NK-92 (cell line): ENCODE data around the gene TRIM2.

Experiments
- DNase-seq: peaks from one replicate; lab custom pipeline; 2025; ENCODE audit not compliant: unreplicated experiment; lab: John Stamatoyannopoulos, UW

TRIM2 gene

DNA sequence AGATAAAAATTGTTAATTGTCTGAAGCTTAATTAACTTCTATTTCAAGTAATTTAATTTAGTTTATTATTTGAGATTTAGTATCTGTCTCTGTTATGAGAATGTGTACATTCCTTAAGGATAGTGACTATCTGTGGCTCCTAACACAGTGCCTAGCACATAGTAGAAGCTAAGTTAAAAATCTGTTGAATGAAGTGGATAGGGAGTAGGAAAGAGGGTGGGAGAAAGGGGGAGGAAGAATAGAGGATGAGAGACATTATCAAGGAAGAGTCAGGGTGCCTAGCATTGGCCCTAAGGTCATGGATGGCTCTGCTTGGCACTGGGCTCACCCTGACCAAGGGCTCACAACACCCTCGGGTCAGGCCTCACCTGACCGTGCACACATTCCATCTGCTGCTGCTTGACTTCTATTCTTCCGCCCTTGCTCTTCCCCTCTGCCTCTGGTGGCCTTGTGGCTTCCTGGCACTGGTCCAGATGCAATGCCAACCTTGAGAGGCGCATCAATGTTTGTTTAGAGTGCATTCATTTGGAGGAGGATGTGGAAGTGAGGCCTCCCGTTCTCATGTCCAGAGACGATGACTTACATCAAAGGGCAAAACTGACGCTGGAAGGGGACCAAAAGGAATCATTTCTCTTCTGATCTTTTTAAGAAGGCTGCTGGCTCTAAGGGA, 42.3 kb downstream of the TRIM2 start:
- no peak for DNase-seq

DNA sequence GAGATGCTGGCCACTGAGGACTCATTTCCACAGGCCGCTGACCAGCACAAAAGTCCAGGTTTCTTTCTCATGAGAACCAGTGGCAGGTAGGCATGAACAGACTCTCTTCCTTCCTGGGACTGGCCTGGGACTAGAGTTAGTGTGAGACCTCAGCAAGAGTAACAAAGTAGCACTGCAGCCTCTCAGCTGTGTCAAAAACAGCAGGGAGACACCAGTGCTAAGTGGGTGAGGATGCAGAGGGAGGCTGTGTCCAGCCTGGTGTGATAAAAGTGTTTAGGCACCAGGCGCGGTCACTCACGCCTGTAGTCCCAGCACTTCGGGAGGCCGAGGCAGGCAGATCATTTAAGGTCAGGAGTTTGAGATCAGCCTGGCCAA, 42.9 kb downstream of the TRIM2 start:
- DNase-seq = no peak

DNA sequence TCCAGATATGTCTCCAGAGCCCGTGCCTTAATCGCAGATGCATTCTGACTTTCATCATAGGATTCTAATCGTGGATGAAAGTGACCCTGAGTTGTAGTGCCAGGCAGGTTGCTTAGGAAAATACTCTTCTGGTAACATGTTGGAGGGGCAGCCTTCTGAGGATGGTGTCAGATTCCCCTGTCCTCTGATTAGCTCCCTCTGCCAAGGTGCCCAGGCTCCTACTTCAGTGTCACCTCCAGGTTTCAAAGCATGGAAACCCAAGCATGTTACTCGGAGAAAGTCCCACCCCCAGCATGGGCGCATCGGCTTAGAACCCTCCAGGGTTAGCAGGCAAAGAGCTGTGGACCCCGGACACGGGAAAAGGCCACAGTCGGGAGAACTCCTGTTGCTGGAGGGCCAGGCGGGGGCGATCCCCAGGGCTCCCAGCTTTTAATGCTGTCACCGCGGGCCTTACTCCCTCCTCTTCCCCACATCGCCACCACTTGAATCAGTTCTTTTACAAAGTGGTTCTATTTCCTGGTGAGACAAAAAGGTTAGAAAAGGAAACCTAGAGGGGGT, 44.5 kb downstream of the TRIM2 start:
- no peak for DNase-seq

DNA sequence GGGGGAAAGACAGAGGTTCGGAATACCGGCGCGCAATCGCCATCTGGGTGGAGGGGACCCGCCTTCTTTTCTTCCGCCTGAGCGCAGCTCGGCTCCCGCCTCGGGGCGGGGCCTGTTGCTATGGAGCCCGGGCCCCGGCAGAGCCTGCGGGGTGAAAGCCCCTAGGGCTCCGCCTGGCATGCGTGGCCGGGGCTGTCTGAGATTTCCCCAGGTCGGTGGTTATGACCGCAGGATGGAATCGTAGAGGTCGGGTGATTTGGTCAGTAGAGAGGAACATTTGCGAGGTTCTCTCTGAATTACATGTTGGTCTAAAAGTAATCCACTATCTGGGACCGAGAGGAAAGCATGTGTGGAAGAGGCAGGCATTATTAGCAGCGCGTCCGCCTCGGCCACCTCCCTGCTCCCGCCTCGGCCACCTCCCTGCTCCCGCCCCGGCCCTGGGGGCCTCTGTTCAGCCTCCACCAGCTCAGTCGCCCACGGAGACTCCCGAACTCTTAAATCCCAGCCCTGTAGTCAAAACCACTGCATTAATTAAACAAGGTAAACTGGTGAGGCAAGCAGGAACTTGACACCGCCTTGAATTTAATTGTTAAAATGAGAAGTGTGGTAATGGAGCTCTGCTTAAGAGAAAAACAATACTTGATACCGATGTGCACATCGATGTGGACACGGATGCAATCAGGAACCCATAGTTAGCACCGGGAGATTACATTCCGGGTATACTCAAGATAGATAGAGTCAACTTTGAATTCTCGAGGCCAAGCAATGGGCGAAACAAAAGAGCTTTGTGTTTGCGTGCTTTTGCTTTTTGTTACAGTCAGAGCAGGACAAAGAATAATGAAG, 45.2 kb downstream of the TRIM2 start:
- no peak for DNase-seq

DNA sequence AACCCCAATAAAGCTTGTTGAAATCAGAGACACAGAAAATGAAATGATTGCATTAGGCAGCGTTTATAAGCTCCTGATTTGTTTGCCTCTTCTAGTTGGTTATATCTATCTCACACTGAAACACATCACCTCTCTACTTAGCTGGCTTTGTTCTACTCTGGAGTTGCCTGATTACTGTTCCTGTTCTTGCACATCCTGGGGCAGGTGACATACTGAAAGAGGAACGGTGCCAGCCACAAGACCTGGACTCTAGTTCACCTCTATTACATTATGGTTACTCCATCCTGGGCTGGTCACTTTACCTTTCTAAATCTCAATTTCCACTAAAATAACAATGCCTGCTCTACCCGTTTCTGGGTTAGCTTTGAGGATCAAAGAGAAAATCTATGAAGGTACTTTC, 47.9 kb downstream of the TRIM2 start:
- DNase-seq = no peak

DNA sequence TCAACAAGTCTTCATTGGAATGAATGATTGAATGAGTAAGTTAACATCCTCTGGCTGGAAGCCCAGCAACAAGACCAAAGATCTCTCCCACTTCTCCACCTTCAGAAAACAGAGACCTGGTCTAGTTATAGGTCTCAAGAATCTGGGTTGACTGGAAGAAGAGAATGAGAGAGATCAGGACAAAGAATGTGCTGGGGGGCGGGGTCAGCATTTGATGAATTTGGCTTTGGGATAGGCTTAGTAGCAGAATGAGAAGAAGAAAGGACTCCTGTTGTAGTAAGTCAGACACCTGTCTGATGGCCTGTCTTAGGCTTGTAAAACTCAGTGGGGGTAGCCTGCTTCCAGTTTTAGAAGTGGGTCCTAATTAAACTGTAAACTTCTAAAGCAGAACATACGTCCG, 51.0 kb downstream of the TRIM2 start:
- DNase-seq = no peak

DNA sequence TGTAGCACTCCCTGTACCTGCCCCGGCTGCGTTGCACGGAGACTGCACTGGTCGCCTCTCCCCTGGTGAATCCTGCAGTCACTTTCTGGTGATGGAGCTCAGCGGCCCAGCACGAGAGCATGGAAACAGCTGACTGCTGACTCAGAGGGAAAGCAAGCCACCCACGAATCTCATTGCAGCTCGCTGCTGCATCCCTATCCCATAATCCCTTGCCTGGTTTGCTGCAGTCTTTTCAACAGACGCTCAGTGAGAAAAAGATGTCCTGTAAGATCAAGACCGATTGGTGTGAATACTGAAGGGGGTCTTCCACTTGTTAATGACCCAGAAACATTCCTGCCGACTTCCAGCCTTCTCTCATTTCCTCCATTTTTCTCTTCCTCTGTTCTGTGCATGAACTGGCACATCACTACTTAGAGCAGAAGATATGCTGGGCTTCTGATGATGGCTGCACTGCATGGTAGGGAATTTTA, 52.9 kb downstream of the TRIM2 start:
- DNase-seq = no peak

DNA sequence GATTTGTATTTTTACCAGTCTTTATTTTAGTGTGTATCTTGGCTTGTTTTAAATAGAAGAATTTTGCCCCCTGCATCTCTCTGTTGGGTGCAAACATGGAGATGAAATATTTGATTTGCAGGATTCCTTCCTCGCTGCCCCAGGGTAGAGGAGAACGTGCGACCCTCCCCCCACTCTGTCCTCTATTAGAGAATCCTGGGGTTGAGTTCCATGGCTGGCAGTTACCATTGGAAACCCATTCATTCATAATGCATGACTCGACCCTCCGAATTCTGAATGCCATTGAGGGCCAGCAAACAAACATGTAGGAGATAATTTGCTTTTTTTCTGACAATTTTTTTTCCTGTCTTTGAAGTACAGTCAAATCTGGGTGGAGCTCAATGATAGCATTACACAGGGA, 53.7 kb downstream of the TRIM2 start:
- no peak for DNase-seq

DNA sequence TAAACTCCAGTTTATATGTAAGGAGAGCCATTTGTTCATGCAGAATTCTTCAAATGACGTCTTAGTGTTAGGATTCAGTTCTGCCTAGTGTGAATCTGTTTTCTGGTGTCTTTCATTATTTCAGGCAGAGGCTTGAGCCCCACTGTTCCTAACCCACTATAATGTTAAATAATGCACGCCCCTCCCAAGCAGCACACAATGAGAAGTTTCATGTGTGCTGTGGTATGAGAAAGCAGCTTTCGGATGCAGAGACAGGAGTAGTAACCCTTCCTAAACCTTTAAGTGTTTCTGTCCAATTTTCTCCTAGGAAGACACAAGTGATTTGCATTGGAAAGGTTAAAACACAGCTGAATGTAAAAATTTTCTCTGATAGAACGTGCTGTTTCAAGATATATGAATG, 54.5 kb downstream of the TRIM2 start:
- no peak for DNase-seq

DNA sequence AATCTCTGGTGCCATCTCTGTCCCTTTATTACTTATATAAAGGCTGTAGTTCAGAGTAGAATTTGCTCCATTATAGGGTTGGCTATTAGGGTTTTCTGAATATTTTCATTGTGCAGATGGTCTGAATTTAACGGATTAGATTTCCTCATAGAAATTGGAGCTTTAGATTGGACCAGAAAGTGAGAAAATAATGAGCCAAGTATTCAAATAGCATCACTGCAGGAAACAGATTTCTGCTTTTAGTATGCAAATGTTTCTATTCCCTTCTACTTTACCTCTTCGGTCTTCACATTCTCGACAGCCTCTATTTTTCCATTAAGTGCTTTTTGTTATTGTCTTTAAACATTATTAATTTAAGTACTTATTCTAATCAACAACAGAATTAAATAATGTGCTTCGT, 55.4 kb downstream of the TRIM2 start:
- no peak for DNase-seq

DNA sequence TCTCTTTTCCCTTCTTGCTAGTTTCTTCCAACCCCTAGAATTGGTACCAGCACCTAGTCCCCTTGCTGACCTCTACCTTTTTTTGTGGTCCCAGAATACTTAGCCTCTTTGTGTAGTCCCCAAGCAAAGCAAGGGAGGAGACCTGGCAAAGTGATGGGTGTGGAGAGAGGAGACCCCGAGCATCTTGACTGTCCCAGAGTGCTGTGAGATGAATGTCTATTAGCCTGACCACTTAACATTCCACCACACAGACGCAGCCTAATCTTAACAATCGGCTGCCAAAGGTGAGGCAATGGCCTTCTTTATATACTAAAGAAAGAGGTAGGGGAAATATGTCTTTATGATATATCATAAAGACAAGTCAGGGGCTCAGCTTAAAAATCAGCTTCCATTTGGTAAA, 55.9 kb downstream of the TRIM2 start:
- DNase-seq = no peak

DNA sequence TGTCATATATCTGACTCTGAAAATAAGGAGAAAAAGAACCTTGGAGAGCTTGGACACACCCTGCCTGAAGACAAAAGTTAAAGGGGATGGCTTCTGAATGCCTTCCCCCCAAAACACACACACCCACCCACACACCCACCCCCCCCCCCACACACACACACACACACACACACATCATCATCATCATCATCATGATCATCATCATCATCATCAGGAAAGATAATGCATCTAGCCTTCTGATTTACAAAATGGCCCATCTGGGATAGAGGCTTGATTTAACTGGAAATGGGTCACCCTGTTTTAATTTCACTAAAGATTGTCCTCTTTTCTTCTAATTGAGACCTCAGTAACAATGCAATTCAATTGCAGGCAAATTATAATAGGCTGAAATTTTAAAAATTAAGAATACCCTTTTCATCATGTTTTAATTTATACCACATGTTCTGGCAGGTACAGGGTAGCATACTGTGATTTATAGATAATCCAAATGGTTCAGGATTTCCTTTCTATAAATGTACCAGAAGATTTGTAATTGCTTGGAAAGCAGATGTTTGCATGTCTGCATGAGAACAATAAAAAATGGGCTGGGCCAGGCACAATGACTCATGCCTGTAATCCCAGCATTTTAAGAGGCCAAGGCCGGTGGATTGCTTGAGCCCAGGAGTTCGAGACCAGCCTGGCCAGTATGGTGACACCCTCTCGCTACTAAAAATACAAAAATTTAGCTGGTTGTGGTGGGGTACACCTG, 56.5 kb downstream of the TRIM2 start:
- DNase-seq = no peak

DNA sequence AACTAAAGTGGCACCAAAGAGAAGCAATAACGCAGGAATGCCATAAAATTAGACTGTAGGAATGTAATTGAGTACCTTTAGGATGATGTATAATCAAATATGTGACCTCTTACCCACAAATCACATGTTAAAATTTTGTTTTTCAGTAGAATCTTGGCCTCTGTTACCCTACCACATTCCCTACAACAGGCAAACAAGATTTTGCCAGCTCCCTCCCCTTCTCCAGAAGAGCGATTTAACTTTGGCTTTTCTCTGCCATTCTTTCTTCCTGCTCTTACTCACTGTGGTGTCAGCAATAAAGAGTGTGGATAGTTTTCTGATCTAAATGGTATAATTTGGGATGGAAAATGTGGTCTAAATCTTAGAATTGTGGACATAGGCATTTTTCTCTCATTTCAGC, 57.2 kb downstream of the TRIM2 start:
- no peak for DNase-seq

DNA sequence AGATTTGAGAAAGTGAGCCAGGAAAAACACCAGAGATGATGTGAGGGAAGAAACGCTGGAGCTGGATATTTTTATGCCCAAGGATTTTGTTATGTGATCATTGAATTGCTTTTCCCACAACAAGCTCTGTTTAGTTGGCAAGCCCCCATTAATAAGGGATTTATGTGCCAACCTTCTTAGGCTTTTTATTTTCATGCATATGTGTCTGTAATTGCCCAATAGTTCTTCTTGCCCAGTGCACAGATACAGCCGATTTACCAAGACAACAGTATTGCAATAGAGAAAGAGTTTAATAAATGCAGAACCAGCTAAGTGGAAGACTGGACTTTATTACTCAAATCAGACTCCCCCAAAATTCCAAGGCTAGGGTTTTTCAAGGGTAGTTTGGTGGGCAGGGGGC, 57.7 kb downstream of the TRIM2 start:
- no peak for DNase-seq

DNA sequence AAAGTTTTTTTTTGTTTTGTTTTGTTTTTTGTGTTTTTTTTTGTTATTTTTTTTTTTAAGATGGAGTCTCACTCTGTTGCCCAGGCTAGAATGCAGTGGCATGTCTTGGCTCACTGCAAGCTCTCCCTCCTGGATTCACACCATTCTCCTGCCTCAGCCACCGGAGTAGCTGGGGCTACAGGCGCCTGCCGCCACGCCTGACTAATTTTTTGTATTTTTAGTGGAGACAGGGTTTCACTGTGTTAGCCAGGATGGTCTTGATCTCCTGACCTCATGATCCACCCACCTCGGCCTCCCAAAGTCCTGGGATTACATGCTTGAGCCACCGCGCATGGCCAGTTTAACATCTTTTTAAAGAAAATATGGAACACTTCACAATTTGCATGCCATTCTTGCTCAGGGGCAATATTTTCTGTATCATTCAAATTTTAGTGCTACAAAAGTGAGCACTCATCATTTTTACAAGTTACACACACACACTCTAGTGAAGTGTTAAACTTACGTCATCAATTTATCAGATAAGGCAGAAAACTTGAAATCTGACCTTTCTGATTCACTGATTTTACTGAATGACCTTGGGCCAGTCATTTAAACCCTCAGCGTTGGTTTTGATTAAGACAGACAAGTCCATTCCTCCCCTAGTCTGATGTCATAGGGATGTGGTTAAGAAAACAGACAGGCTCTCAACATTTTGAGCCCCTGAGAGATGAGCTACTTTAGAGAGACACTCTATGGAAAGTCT, 61.2 kb downstream of the TRIM2 start:
- no peak for DNase-seq

DNA sequence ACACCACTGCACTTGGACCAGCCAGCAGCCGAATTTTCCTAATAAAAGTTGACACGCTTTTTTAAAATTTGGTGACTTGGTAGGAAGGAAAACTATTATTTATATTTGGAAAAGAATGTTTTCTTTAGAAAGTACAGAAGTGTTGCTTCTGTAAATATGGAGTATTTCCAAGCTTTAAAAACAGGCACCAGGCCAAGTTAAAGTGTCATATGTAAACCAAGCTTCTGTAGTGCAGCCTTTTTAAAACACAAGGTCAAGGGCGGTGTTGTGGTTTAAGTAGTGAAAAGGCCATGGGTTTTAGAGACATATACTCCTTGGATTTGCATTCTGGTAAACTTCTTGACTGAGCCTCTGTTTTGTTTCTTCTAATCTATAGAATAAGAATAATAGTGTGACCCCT, 62.7 kb downstream of the TRIM2 start:
- no peak for DNase-seq

DNA sequence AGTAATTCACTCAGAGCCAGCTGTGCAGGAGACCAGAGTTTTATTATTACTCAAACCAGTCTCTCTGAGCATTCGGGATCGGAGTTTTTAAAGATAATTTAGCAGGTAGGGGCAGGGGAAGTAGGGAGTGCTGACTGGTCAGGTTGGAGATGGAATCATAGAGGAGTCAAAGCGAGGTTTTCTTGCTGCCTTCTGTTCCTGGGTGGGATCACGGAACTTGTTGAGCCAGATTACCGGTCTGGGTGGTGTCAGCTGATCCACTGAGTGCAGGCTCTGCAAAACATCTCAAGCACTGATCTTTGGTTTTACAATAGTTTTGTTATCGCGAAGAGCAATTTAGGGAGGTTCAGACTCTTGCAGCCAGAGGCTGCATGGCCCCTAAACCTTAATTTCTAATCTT, 63.6 kb downstream of the TRIM2 start:
- no peak for DNase-seq

DNA sequence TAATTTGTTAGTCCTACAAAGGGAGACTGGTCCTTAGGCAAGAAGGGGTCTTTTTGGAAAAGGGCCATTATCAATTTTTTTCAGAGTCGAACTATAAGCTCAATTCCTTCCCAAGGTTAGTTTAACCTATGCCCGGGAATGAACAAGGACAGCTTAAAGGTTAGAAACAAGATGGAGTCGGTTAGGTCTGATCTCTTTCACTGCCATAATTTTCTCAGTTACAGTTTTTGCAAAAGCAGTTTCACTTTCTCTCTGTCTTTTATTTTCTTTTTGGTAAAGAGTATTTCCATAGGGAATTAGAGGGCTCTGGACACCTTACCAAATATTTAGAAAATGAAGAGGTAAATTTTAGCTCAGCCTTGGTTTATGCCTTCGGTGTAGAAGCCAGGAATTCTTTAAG, 64.1 kb downstream of the TRIM2 start:
- DNase-seq = no peak

DNA sequence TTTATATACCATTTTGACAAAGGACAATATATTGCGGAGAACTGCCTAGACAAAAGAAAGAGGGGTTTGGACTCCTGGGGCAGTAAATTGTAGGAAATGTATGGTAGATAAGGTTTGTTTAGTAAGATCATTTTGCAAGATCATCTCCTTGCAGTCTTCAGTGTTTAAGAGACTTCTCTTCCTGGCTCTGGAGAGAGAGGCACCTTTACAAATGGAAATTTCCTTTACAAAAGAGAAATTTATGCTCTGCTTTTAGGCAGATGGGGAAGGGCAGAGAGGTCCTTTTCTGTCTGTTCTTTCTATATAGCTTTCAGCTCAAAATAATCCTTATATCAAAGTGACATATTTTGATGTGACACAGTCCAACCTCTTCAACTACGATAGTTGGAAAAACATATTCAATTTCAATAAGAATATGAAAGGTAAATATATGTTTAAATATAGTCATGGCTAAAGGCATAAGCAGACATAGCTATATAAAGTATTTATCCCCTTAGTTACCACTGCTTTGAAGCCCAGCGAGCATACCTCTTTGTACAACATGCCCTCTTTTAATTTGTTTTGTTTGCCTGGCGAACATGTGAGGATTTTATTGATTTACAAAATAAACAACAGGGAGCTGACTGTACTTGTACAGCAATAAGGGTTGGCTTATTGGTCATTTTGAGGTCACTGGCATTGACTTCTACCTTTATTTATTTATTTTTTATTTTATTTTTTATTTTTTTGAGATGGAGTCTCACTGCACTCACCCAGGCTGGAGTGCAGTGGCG, 65.2 kb downstream of the TRIM2 start:
- no peak for DNase-seq

DNA sequence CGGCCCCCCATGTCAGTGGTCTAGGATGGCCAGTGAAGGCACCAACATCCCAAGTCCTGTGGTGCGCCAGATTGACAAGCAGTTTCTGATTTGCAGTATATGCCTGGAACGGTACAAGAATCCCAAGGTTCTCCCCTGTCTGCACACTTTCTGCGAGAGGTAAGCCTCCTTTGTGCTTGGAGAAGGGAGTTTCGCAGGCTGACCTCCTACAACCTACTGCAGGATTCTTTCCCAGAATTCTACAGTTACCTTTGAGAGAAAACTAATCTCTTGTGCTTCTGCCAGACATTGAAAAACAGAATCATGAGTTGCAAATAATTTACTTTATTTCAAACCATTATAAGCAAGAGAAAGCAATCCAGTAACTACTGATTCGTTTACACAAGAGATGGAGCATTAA, 66.1 kb downstream of the TRIM2 start:
- no peak for DNase-seq
